K562 (cell line): ENCODE results near the gene ALOX12. TPM values are rescaled to one million over a fixed set of nuclear protein-coding genes. Genes with fewer than 3 reads are reported as not detected.

Source experiments
- CCAR2 ChIP-seq: fragments of 200-400 bp; formaldehyde crosslinking; IDR thresholded peaks from 2 replicates; pipeline ENCODE4 v1.6.1; 2017; ENCODE audit warnings: mild to moderate bottlenecking, low read depth, low read length
- CREB1 ChIP-seq, 2 experiments: sonication (generic) in 1 of 2; formaldehyde crosslinking in 1 of 2; IDR thresholded peaks; 2 replicates each; pipeline versions ENCODE4 v1.6.1 to v1.8.0; 2012 to 2022; ENCODE audit warnings: inconsistent platforms in 1 of 2, mild to moderate bottlenecking in 1 of 2, missing genetic modification reagents in 1 of 2, moderate library complexity in 1 of 2
- ELK3 ChIP-seq: fragments of 450-650 bp; formaldehyde crosslinking; IDR thresholded peaks from 2 replicates; pipeline ENCODE4 v1.4.0; 2020; ENCODE audit warnings: mild to moderate bottlenecking
- ESRRA ChIP-seq: fragments of 450-650 bp; IDR thresholded peaks from 2 replicates; pipeline ENCODE4 v1.6.1; 2014; ENCODE audit warnings: low read depth, mild to moderate bottlenecking, moderate library complexity, borderline replicate concordance
- FOS ChIP-seq: IDR thresholded peaks from 3 replicates; pipeline ENCODE4 v1.6.1; 2011; ENCODE audit not compliant: insufficient read length; ENCODE audit errors: extremely low read depth
- HINFP ChIP-seq: fragments of 450-650 bp; conservative IDR thresholded peaks from 2 replicates; pipeline ENCODE4 v1.6.1; 2016; ENCODE audit warnings: missing genetic modification characterization, low read depth, mild to moderate bottlenecking, control low read depth, missing compliant biosample characterization
- HNRNPK ChIP-seq: fragments of 200-400 bp; formaldehyde crosslinking; IDR thresholded peaks from one replicate; pipeline ENCODE4 v1.6.1; 2018; ENCODE audit warnings: mild to moderate bottlenecking, low read depth, low read length; ENCODE audit not compliant: poor library complexity, severe bottlenecking
- HOXB6 ChIP-seq: fragments of 250-450 bp; sonication (Bioruptor Pico); IDR thresholded peaks from 2 replicates; pipeline ENCODE4 v1.5.1; 2022; ENCODE audit warnings: mild to moderate bottlenecking, borderline replicate concordance
- NFE2L1 ChIP-seq: fragments of 450-650 bp; IDR thresholded peaks from 2 replicates; pipeline ENCODE4 v1.6.1; 2016; ENCODE audit warnings: missing genetic modification characterization, low read depth, mild to moderate bottlenecking, missing compliant biosample characterization, moderate library complexity, borderline replicate concordance
- NFRKB ChIP-seq: fragments of 450-650 bp; IDR thresholded peaks from 2 replicates; pipeline ENCODE4 v1.6.1; 2016; ENCODE audit warnings: low read depth
- PTRF ChIP-seq: fragments of 450-650 bp; IDR thresholded peaks from 2 replicates; pipeline ENCODE4 v1.6.1; 2016; ENCODE audit warnings: mild to moderate bottlenecking, missing genetic modification characterization, missing compliant biosample characterization
- SPI1 ChIP-seq: IDR thresholded peaks from 2 replicates; pipeline ENCODE4 v1.6.1; 2011; ENCODE audit warnings: low read depth, low read length, control low read depth, borderline replicate concordance
- XRCC4 ChIP-seq: IDR thresholded peaks from one replicate; pipeline ENCODE4 v1.6.1; 2011; ENCODE audit not compliant: insufficient read depth, insufficient read length; ENCODE audit errors: extremely low read depth
- ZNF232 ChIP-seq: sonication (generic); formaldehyde crosslinking; IDR thresholded peaks from 2 replicates; pipeline ENCODE4 v1.8.0; 2022; ENCODE audit warnings: mild to moderate bottlenecking, missing genetic modification reagents
- ZNF347 ChIP-seq: fragments of 450-650 bp; formaldehyde crosslinking; IDR thresholded peaks from 2 replicates; pipeline ENCODE4 v1.4.0; 2020; ENCODE audit warnings: low read depth, mild to moderate bottlenecking, moderate library complexity
- ZNF408 ChIP-seq: fragments of 250-450 bp; sonication (Bioruptor Pico); IDR thresholded peaks from 2 replicates; pipeline ENCODE4 v1.4.0; 2020; ENCODE audit warnings: low read depth, mild to moderate bottlenecking, moderate library complexity
- ZNF586 ChIP-seq: fragments of 450-650 bp; formaldehyde crosslinking; conservative IDR thresholded peaks from 2 replicates; pipeline ENCODE4 v1.4.0; 2020; ENCODE audit warnings: mild to moderate bottlenecking, moderate library complexity
- ZNF696 ChIP-seq: fragments of 250-450 bp; sonication (Bioruptor Pico); conservative IDR thresholded peaks from 2 replicates; pipeline ENCODE4 v1.4.0; 2020; ENCODE audit warnings: mild to moderate bottlenecking, moderate library complexity
- polyA plus RNA-seq, 8 experiments: library from polyadenylated mRNA; depleted of rRNA in 4 of 8; stranded (reverse) in 5 of 8; unstranded in 3 of 8; fragments of >200 nt; fragmentation: Nextera tagmentation in 2 of 8; fragmentation: Illumina TruSeq in 1 of 8; extraction: Ambion mirVana in 2 of 8; extraction: Trizol in 1 of 8; gene quantifications; 2 replicates each; pipeline versions ENCODE4 v1.2.1 to v1.2.3, GENCODE V29; 2011 to 2014; ENCODE audit warnings: inconsistent platforms in 1 of 8, missing spikeins in 1 of 8
- total RNA-seq, 7 experiments: library from RNA; depleted of rRNA in 6 of 7; stranded (reverse); fragments of >200 nt in 6 of 7; fragmentation: Illumina TruSeq in 2 of 7; extraction: Trizol in 2 of 7; gene quantifications; 2 replicates each; pipeline versions ENCODE4 v1.2.1 to v1.2.3, GENCODE V29; 2011 to 2021; ENCODE audit warnings: low replicate concordance in 1 of 7
- TF ChIP-seq, protein P1 (sequence below): sonication (generic); formaldehyde crosslinking; IDR thresholded peaks from 2 replicates; pipeline ENCODE4 v1.8.0; 2023; ENCODE audit warnings: mild to moderate bottlenecking, missing genetic modification reagents
- TF ChIP-seq, protein P2 (sequence below): sonication (generic); formaldehyde crosslinking; IDR thresholded peaks from 2 replicates; pipeline ENCODE4 v1.8.0; 2022; ENCODE audit warnings: mild to moderate bottlenecking, missing genetic modification reagents, borderline replicate concordance

Gene ALOX12
- total and polyA plus RNA-seq, 9 of the 15 experiments (the other 6 are each of a cell fraction or from before 2014, with no cell fraction given) = 0.09 to 1.1 (median 0.47) TPM; not detected in 1

GRCh38 chr17:6998855-6999508 lies 3.1 kb downstream of the ALOX12 start (continued):
- TF ChIP-seq, protein P1, sequence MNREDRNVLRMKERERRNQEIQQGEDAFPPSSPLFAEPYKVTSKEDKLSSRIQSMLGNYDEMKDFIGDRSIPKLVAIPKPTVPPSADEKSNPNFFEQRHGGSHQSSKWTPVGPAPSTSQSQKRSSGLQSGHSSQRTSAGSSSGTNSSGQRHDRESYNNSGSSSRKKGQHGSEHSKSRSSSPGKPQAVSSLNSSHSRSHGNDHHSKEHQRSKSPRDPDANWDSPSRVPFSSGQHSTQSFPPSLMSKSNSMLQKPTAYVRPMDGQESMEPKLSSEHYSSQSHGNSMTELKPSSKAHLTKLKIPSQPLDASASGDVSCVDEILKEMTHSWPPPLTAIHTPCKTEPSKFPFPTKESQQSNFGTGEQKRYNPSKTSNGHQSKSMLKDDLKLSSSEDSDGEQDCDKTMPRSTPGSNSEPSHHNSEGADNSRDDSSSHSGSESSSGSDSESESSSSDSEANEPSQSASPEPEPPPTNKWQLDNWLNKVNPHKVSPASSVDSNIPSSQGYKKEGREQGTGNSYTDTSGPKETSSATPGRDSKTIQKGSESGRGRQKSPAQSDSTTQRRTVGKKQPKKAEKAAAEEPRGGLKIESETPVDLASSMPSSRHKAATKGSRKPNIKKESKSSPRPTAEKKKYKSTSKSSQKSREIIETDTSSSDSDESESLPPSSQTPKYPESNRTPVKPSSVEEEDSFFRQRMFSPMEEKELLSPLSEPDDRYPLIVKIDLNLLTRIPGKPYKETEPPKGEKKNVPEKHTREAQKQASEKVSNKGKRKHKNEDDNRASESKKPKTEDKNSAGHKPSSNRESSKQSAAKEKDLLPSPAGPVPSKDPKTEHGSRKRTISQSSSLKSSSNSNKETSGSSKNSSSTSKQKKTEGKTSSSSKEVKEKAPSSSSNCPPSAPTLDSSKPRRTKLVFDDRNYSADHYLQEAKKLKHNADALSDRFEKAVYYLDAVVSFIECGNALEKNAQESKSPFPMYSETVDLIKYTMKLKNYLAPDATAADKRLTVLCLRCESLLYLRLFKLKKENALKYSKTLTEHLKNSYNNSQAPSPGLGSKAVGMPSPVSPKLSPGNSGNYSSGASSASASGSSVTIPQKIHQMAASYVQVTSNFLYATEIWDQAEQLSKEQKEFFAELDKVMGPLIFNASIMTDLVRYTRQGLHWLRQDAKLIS (CRISPR knock-in tag) = no peak
- TF ChIP-seq ZNF408 (CRISPR knock-in tag) (no peak), NFRKB (no peak), HINFP (tag) (no peak), HNRNPK (no peak), ZNF696 (CRISPR knock-in tag) (no peak), ZNF232 (no peak), SPI1 (no peak), PTRF (tag) (no peak), CREB1 (IDR thresholded peaks at IDR 0.05) (no peak), CREB1 (CRISPR knock-in tag; IDR thresholded peaks at IDR 0.05) (no peak), NFE2L1 (tag) (no peak), XRCC4 (no peak), FOS (peak; percentile 61), ZNF586 (CRISPR knock-in tag) (no peak), CCAR2 (no peak), ZNF347 (CRISPR knock-in tag) (no peak), ELK3 (CRISPR knock-in tag) (no peak), ESRRA (no peak), HOXB6 (no peak)
- TF ChIP-seq, protein P2, sequence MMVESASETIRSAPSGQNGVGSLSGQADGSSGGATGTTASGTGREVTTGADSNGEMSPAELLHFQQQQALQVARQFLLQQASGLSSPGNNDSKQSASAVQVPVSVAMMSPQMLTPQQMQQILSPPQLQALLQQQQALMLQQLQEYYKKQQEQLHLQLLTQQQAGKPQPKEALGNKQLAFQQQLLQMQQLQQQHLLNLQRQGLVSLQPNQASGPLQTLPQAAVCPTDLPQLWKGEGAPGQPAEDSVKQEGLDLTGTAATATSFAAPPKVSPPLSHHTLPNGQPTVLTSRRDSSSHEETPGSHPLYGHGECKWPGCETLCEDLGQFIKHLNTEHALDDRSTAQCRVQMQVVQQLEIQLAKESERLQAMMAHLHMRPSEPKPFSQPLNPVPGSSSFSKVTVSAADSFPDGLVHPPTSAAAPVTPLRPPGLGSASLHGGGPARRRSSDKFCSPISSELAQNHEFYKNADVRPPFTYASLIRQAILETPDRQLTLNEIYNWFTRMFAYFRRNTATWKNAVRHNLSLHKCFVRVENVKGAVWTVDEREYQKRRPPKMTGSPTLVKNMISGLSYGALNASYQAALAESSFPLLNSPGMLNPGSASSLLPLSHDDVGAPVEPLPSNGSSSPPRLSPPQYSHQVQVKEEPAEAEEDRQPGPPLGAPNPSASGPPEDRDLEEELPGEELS = no peak
